B cell (primary cell): Measurements from ENCODE around the gene CFHR1. TPM values are rescaled to one million over a fixed set of nuclear protein-coding genes. Genes with fewer than 3 reads are reported as not detected.

ENCODE experiments used
- ATAC-seq: fragments of 200-7000 bp; cut with Tn5 transposase; one replicate; pipeline ENCODE4 v1.10.0; 2021; ENCODE audit warnings: low read depth, mild to moderate bottlenecking, moderate number of reproducible peaks, moderate library complexity
- CTCF ChIA-PET: fragments of 350-600 bp; sonication (Branson Sonifier 250); formaldehyde crosslinking; loops from one replicate; lab custom pipeline; 2021; ENCODE audit warnings: antibody characterized with exemption, inconsistent platforms; lab: Charles Lee
- POLR2A ChIA-PET: fragments of 350-600 bp; sonication (Branson Sonifier 250); formaldehyde crosslinking; loops from one replicate; lab custom pipeline; 2021; ENCODE audit warnings: antibody characterized with exemption; lab: Charles Lee
- DNase-seq: peaks from one replicate; pipeline ENCODE4 v3.0.0; 2013
- H2AFZ ChIP-seq: 2 replicates; pipeline ENCODE4 v1.6.1; 2012; ENCODE audit warnings: mild to moderate bottlenecking, low read depth, low read length; ENCODE audit not compliant: insufficient read depth, poor library complexity, severe bottlenecking
- H3K27ac ChIP-seq, 2 donors: 1 replicate in 1 of 2; 2 replicates in 1 of 2; pipeline ENCODE4 v1.5.1; 2012 to 2013; ENCODE audit warnings: low read length in 2 of 2, mild to moderate bottlenecking in 2 of 2, moderate library complexity in 1 of 2
- H3K27me3 ChIP-seq, 4 experiments: fragments of 200-600 bp in 1 of 4; sonication (generic) in 1 of 4; replicated peaks in 1 of 4; 1 replicate in 2 of 4; 2 replicates in 2 of 4; pipeline versions ENCODE4 v1.6.1 to v1.7.0; 2013 to 2016; ENCODE audit warnings: low read length in 3 of 4, mild to moderate bottlenecking in 2 of 4, mixed read lengths in 1 of 4, moderate library complexity in 1 of 4; ENCODE audit not compliant: insufficient read depth in 4 of 4, control insufficient read depth in 3 of 4; ENCODE audit errors: control extremely low read depth in 1 of 4
- H3K36me3 ChIP-seq, 2 experiments: replicated peaks in 1 of 2; 1 replicate in 1 of 2; 2 replicates in 1 of 2; pipeline versions ENCODE4 v1.6.1 to v1.7.1; 2013; ENCODE audit warnings: low read length in 1 of 2; ENCODE audit not compliant: insufficient read depth in 2 of 2, control insufficient read depth in 1 of 2; ENCODE audit errors: control extremely low read depth in 1 of 2, extremely low read depth in 1 of 2
- H3K4me1 ChIP-seq, 2 donors: fragments of 200-600 bp in 1 of 2; sonication (generic) in 1 of 2; 1 replicate in 1 of 2; 2 replicates in 1 of 2; pipeline versions ENCODE4 v1.5.1 to v1.6.1; 2013 to 2017; ENCODE audit warnings: low read length in 2 of 2; ENCODE audit not compliant: control insufficient read depth in 2 of 2, insufficient read depth in 2 of 2
- H3K4me2 ChIP-seq: replicated peaks from 2 replicates; pipeline ENCODE3; 2012; ENCODE audit warnings: mild to moderate bottlenecking, low read depth, low read length; ENCODE audit not compliant: poor library complexity, severe bottlenecking
- H3K4me3 ChIP-seq, 5 experiments: fragments of 200-600 bp in 1 of 5; sonication (generic) in 1 of 5; 1 replicate in 3 of 5; 2 replicates in 2 of 5; pipeline versions ENCODE4 v1.5.1 to v1.7.0; 2011 to 2016; ENCODE audit warnings: low read length in 4 of 5, mild to moderate bottlenecking in 4 of 5, low read depth in 2 of 5, control low read depth in 1 of 5, moderate library complexity in 1 of 5; ENCODE audit not compliant: insufficient read depth in 1 of 5; ENCODE audit errors: control extremely low read depth in 1 of 5, extremely low read depth in 1 of 5
- H3K79me2 ChIP-seq: fragments of 200-600 bp; sonication (generic); one replicate; pipeline ENCODE4 v1.6.0; 2016; ENCODE audit warnings: low read length; ENCODE audit not compliant: control insufficient read depth, insufficient read depth
- H3K9ac ChIP-seq: fragments of 200-600 bp; sonication (generic); 2 replicates; pipeline ENCODE4 v1.6.1; 2017; ENCODE audit warnings: mild to moderate bottlenecking, low read length, moderate library complexity
- H3K9me3 ChIP-seq, 3 donors: one replicate each; pipeline versions ENCODE4 v1.6.1 to v1.7.1; 2013; ENCODE audit warnings: low read length in 2 of 3; ENCODE audit not compliant: control insufficient read depth in 2 of 3, insufficient read depth in 1 of 3; ENCODE audit errors: control extremely low read depth in 1 of 3
- H4K20me1 ChIP-seq: 2 replicates; pipeline ENCODE4 v1.6.0; 2012; ENCODE audit warnings: mild to moderate bottlenecking, low read length; ENCODE audit not compliant: insufficient read depth, control insufficient read depth, poor library complexity, severe bottlenecking
- H3K27ac Mint-ChIP-seq: one replicate; pipeline ENCODE4 v1.8.0; 2021; ENCODE audit warnings: mixed read lengths
- H3K27me3 Mint-ChIP-seq: one replicate; pipeline ENCODE4 v1.8.0; 2021; ENCODE audit warnings: mixed read lengths
- H3K4me1 Mint-ChIP-seq: one replicate; pipeline ENCODE4 v1.8.0; 2021; ENCODE audit warnings: mixed read lengths
- H3K4me3 Mint-ChIP-seq: one replicate; pipeline ENCODE4 v1.8.0; 2021; ENCODE audit warnings: mixed read lengths
- H3K9me3 Mint-ChIP-seq: one replicate; pipeline ENCODE4 v1.8.0; 2022; ENCODE audit warnings: mixed read lengths; ENCODE audit not compliant: insufficient read depth
- CTCF ChIP-seq: fragments of 200-600 bp; IDR thresholded peaks from one replicate; pipeline ENCODE4 v1.8.0; 2022; ENCODE audit warnings: antibody characterized with exemption, mild to moderate bottlenecking
- EZH2 ChIP-seq: IDR thresholded peaks from 2 replicates; pipeline ENCODE4 v1.6.1; 2012; ENCODE audit warnings: borderline replicate concordance, low read depth, mild to moderate bottlenecking, moderate library complexity, low read length; ENCODE audit not compliant: insufficient read depth, poor library complexity, severe bottlenecking
- WGBS: methylation state at CpG from one replicate; pipeline ENCODE4 v1.1.5; 2013; ENCODE audit warnings: missing lambda C conversion rate; ENCODE audit not compliant: insufficient coverage; 5-methylcytosine and 5-hydroxymethylcytosine counted together
- intact Hi-C: fragments of 100-400 bp; cut with micrococcal nuclease; formaldehyde crosslinking; loops from one replicate; pipeline ENCODE4 v1.10.0; 2022
- polyA plus RNA-seq: library from polyadenylated mRNA; depleted of rRNA; stranded (reverse); fragments of >200 nt; gene quantifications from 2 replicates; pipeline ENCODE4 v1.2.3, GENCODE V29; 2012
- total RNA-seq, 2 donors: library from RNA; stranded (reverse); fragments of 120-200 nt in 1 of 2; gene quantifications; 1 replicate in 1 of 2; 2 replicates in 1 of 2; pipeline versions ENCODE4 v1.2.3 to v1.2.4, GENCODE V29; 2013 to 2022

The CFHR1 gene
- total and polyA plus RNA-seq, 2 donors (not counting 1 experiment from before 2014, with no cell fraction given): not detected

GRCh38 chr1:196860323-196860884, 40.9 kb downstream of the CFHR1 start:
- no peaks in the 10 kb centered on the region for H4K20me1 ChIP-seq
- no peak overlapping the region for H3K4me2 ChIP-seq
- H3K27me3 ChIP-seq: no peaks in the 10 kb centered on the region
- CTCF ChIA-PET: no interaction called here
- H2AFZ ChIP-seq: no peak overlapping the region
- no CpG with 5 or more reads among the region's 1 CpG for WGBS
- H3K27me3 Mint-ChIP-seq: no peaks in the 10 kb centered on the region
- TF ChIP-seq EZH2: no peak
- TF ChIP-seq CTCF: peak; percentile 41
- no peak overlapping the region for H3K27ac Mint-ChIP-seq
- peaks cover 9% of the 10 kb centered on the region for H3K9me3 Mint-ChIP-seq
- no peaks in the 10 kb centered on the region for H3K9me3 ChIP-seq
- intact Hi-C loops: no loop called here
- no peak for DNase-seq
- H3K4me1 ChIP-seq: no peaks in the 10 kb centered on the region
- no peak overlapping the region for H3K4me3 Mint-ChIP-seq
- no peaks in the 10 kb centered on the region for H3K36me3 ChIP-seq
- no peak overlapping the region for H3K4me3 ChIP-seq
- H3K4me1 Mint-ChIP-seq: no peaks in the 10 kb centered on the region
- no peaks in the 10 kb centered on the region for H3K79me2 ChIP-seq
- no peak overlapping the region for H3K9ac ChIP-seq
- ATAC-seq: no peak
- POLR2A ChIA-PET: no interaction called here
- no peak overlapping the region for H3K27ac ChIP-seq

GRCh38 chr1:196861429-196861828, 41.9 kb downstream of the CFHR1 start:
- Histone ChIP-seq H3K4me1 (no peaks in the 10 kb centered on the region), H3K9me3 (no peaks in the 10 kb centered on the region), H3K79me2 (no peaks in the 10 kb centered on the region), H3K4me2 (no peak overlapping the region), H2AFZ (no peak overlapping the region), H3K4me3 (no peak overlapping the region), H3K36me3 (no peaks in the 10 kb centered on the region), H3K27me3 (no peaks in the 10 kb centered on the region), H4K20me1 (no peaks in the 10 kb centered on the region), H3K27ac (no peak overlapping the region), H3K9ac (no peak overlapping the region)
- intact Hi-C loops: no loop called here
- Mint-ChIP-seq H3K4me3 (no peak overlapping the region), H3K9me3 (peaks cover 9% of the 10 kb centered on the region), H3K4me1 (no peaks in the 10 kb centered on the region), H3K27me3 (no peaks in the 10 kb centered on the region), H3K27ac (no peak overlapping the region)
- DNase-seq (no peak), ATAC-seq (no peak)
- ChIA-PET POLR2A (no interaction called here), CTCF (no interaction called here)
- WGBS: no CpG with 5 or more reads among the region's 2 CpGs
- TF ChIP-seq EZH2: no peak
- TF ChIP-seq CTCF: no peak
